NT2/D1 (cell line): ENCODE measurements around the gene CA11.

ENCODE experiments used
- SUZ12 ChIP-seq: IDR thresholded peaks from 2 replicates; pipeline ENCODE4 v1.6.1; 2011; ENCODE audit not compliant: insufficient read length, insufficient read depth; ENCODE audit errors: extremely low read depth
- YY1 ChIP-seq: IDR thresholded peaks from 2 replicates; pipeline ENCODE4 v1.6.1; 2011; ENCODE audit not compliant: insufficient read length, insufficient read depth
- ZNF274 ChIP-seq: IDR thresholded peaks from 2 replicates; pipeline ENCODE4 v1.6.1; 2011; ENCODE audit warnings: mild to moderate bottlenecking, low read depth, low read length

DNA sequence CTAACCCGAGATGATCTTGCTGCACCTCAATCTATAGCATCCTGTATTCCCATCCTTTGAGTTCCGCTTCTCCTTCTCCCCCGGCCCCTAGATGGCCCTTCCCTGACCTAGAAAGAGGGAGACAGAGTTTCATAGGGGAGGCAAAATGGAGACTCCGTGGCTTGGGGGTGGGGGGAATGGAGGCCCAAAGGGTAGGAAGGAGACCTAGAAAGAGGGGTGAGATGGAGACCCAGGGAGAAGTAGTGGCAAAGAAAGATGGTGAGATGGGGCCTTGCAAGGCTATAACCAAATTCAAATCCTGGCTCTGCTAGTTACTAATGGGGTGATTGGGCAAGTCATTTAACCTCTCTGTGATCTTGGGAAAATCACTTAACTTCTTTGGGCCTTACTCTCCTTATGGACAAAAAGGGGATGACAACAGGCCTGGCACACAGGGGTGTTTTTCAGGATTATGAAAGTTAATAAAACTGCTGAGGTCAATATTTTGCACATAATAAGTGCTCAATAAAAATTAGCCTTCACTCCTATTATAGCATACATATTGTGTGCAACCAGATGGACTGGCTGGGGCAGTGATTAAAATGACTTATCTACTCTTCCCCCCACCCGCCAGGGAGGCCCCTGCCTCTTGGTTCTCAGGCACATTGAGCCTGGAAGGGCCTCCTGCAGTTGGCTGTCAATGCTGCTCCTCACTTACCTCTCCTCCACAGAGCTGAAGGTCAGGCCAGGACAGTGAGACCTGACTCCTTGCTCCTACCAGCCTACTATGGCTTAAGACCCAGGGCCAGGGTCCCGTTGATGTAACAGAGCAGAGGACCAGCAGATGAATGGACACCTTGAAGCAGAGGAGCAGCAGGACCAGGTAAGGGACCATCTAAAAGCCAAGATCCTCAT is 26.0 kb downstream of the CA11 start:
- TF ChIP-seq YY1 (no peak), SUZ12 (no peak), ZNF274 (no peak)
